Trophoblast cell (in vitro differentiated cells and primary cell): ENCODE data around the gene SPATA19. TPM values are rescaled to one million over a fixed set of nuclear protein-coding genes. Genes with fewer than 3 reads are reported as not detected.

Source experiments
- DNase-seq, 2 donors: peaks; one replicate each; pipeline ENCODE4 v3.0.0-alpha.2; 2016
- H2AFZ ChIP-seq: 2 replicates; pipeline ENCODE4 v1.6.1; 2013; ENCODE audit warnings: low read length, moderate library complexity, mild to moderate bottlenecking; ENCODE audit not compliant: insufficient read depth, poor library complexity
- H2AK5ac ChIP-seq: 2 replicates; pipeline ENCODE4 v1.6.1; 2013; ENCODE audit warnings: mild to moderate bottlenecking, low read length
- H2BK120ac ChIP-seq: 2 replicates; pipeline ENCODE4 v1.6.1; 2013; ENCODE audit warnings: low read length, mild to moderate bottlenecking, moderate library complexity; ENCODE audit not compliant: insufficient read depth, poor library complexity
- H2BK12ac ChIP-seq: 2 replicates; pipeline ENCODE4 v1.6.1; 2013; ENCODE audit warnings: mild to moderate bottlenecking, low read length, moderate library complexity
- H2BK5ac ChIP-seq: 2 replicates; pipeline ENCODE4 v1.6.1; 2013; ENCODE audit warnings: low read length, low read depth, moderate library complexity, mild to moderate bottlenecking; ENCODE audit not compliant: poor library complexity
- H3K14ac ChIP-seq: 2 replicates; pipeline ENCODE4 v1.6.1; 2013; ENCODE audit warnings: mild to moderate bottlenecking, low read length
- H3K18ac ChIP-seq: 2 replicates; pipeline ENCODE4 v1.6.1; 2013; ENCODE audit warnings: mild to moderate bottlenecking, low read length
- H3K23ac ChIP-seq: 2 replicates; pipeline ENCODE4 v1.6.1; 2013; ENCODE audit warnings: low read length
- H3K27ac ChIP-seq: 2 replicates; pipeline ENCODE4 v1.5.1; 2013; ENCODE audit warnings: low read depth, mild to moderate bottlenecking, inconsistent platforms, low read length, moderate library complexity
- H3K27me3 ChIP-seq: 2 replicates; pipeline ENCODE4 v1.6.1; 2013; ENCODE audit warnings: inconsistent platforms, mild to moderate bottlenecking, low read length, moderate library complexity; ENCODE audit not compliant: insufficient read depth
- H3K36me3 ChIP-seq, 2 experiments: 1 replicate in 1 of 2; 2 replicates in 1 of 2; pipeline ENCODE4 v1.6.1; 2013; ENCODE audit warnings: low read length in 2 of 2, mild to moderate bottlenecking in 2 of 2, moderate library complexity in 1 of 2; ENCODE audit not compliant: insufficient read depth in 2 of 2, control insufficient read depth in 1 of 2
- H3K4ac ChIP-seq: 2 replicates; pipeline ENCODE4 v1.6.1; 2013; ENCODE audit warnings: low read depth, mild to moderate bottlenecking, low read length, moderate library complexity
- H3K4me1 ChIP-seq, 2 experiments: 1 replicate in 1 of 2; 2 replicates in 1 of 2; pipeline ENCODE4 v1.6.1; 2013; ENCODE audit warnings: low read length in 2 of 2, mild to moderate bottlenecking in 2 of 2, moderate library complexity in 1 of 2; ENCODE audit not compliant: insufficient read depth in 2 of 2, control insufficient read depth in 1 of 2
- H3K4me2 ChIP-seq: 2 replicates; pipeline ENCODE4 v1.6.1; 2013; ENCODE audit warnings: inconsistent platforms, mild to moderate bottlenecking, low read length, moderate library complexity
- H3K4me3 ChIP-seq: 2 replicates; pipeline ENCODE4 v1.5.1; 2013; ENCODE audit warnings: mild to moderate bottlenecking, low read depth, low read length, inconsistent platforms
- H3K79me1 ChIP-seq: one replicate; pipeline ENCODE4 v1.6.1; 2013; ENCODE audit warnings: low read length
- H3K79me2 ChIP-seq: 2 replicates; pipeline ENCODE4 v1.6.1; 2013; ENCODE audit warnings: low read length, mild to moderate bottlenecking; ENCODE audit not compliant: control insufficient read depth, insufficient read depth, poor library complexity
- H3K9ac ChIP-seq: 2 replicates; pipeline ENCODE4 v1.6.1; 2013; ENCODE audit warnings: mild to moderate bottlenecking, low read length
- H3K9me3 ChIP-seq: 2 replicates; pipeline ENCODE4 v1.6.1; 2013; ENCODE audit warnings: low read depth, mild to moderate bottlenecking, control low read depth, inconsistent platforms, low read length; ENCODE audit not compliant: insufficient read depth
- H4K12ac ChIP-seq: 2 replicates; pipeline ENCODE4 v1.6.1; 2013; ENCODE audit warnings: low read depth, mild to moderate bottlenecking, low read length, moderate library complexity
- H4K8ac ChIP-seq: 2 replicates; pipeline ENCODE4 v1.6.1; 2013; ENCODE audit warnings: low read depth, mild to moderate bottlenecking, low read length, moderate library complexity
- H4K91ac ChIP-seq: one replicate; pipeline ENCODE4 v1.6.1; 2013; ENCODE audit warnings: low read depth, mild to moderate bottlenecking, low read length, moderate library complexity
- WGBS: extraction: QIAGEN DNeasy Blood & Tissue Kit; methylation state at CpG from one replicate; pipeline ENCODE4 v1.1.7; 2013; ENCODE audit warnings: missing lambda C conversion rate; ENCODE audit not compliant: insufficient read length, insufficient coverage; ENCODE audit errors: extremely low coverage; 5-methylcytosine and 5-hydroxymethylcytosine counted together
- polyA plus RNA-seq: library from polyadenylated mRNA; stranded (reverse); fragments of 200-250 nt; gene quantifications from 2 replicates; pipeline ENCODE4 v1.2.3, GENCODE V29; 2013

Gene SPATA19, protein sequence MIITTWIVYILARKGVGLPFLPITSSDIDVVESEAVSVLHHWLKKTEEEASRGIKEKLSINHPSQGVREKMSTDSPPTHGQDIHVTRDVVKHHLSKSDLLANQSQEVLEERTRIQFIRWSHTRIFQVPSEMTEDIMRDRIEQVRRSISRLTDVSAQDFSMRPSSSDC
- polyA plus RNA-seq, result not detected in 2 replicates

DNA sequence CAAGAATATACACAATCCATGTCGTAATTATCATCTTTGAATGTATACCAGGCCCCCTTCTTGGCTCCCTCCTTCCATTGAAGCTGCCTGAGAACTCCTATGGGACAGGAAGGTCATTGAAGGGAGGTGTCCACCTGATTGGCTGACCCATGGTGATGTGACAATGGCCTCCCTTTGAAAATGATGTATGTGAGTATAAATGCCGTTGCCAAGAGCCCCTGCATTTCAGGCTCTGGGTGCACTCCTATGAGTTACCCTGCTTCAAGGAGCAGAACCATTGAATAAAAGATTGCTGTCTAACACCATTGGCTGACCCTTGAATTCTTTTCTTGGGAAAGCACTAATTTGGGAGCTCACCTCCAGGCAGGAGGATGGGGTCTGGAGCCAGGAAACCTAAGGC, at the start of gene SPATA19:
Gene SPATA19 (minus strand): TSS at position 101 of the 400 bp plus-strand sequence. CDS start 67 bp downstream, at position 34.
- Histone ChIP-seq H2BK5ac (no peak within 1 kb of the TSS), H3K79me2 (no peaks in the 10 kb centered on the region), H3K18ac (no peak within 1 kb of the TSS), H2BK12ac (no peak within 1 kb of the TSS), H3K36me3 (no peaks in the 10 kb centered on the region), H3K4me3 (no peak within 1 kb of the TSS), H2BK120ac (no peak within 1 kb of the TSS), H4K12ac (no peak within 1 kb of the TSS), H4K8ac (no peak within 1 kb of the TSS), H3K4me1 (peaks cover 5 to 7% of the 10 kb centered on the region in 2 experiments), H2AFZ (no peak within 1 kb of the TSS), H3K9me3 (peaks cover 2% of the 10 kb centered on the region), H3K23ac (no peak within 1 kb of the TSS), H3K4ac (no peak within 1 kb of the TSS), H4K91ac (no peak within 1 kb of the TSS), H2AK5ac (no peak within 1 kb of the TSS), H3K4me2 (no peak within 1 kb of the TSS), H3K27ac (no peak within 1 kb of the TSS), H3K14ac (no peak within 1 kb of the TSS), H3K9ac (no peak within 1 kb of the TSS), H3K27me3 (no peaks in the 10 kb centered on the region), H3K79me1 (no peaks in the 10 kb centered on the region)
- no peak for DNase-seq
- no CpG with 5 or more reads among the region's 2 CpGs for WGBS

DNA sequence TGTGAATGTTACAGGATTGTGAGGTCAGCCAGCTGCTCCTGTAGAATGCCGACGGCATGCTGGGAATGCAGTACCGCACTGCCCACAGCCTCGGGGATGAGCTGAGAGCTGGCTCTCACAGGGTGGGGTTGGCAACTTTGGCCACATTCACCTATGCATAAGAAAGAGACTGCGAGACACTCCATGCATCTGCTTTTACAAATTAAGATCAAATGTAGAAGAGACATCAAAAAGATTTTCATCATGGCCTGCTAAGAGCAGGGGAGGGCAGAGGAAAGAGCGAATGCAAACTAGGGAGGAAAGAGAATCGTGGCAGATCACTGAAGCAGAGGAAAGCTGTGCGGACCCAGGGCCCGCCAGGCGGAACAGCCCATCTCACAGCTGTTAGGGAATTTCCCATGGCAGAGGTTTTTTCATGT, 49.8 kb upstream of the SPATA19 start:
- no peak overlapping the region for H3K18ac ChIP-seq
- H3K14ac ChIP-seq, result no peak overlapping the region
- H3K27ac ChIP-seq, result no peak overlapping the region
- no peak overlapping the region for H3K9ac ChIP-seq
- no peaks in the 10 kb centered on the region for H3K9me3 ChIP-seq
- no peak overlapping the region for H4K12ac ChIP-seq
- H3K4ac ChIP-seq, result no peak overlapping the region
- no peak overlapping the region for H4K8ac ChIP-seq
- H2BK12ac ChIP-seq, result peak overlapping the region; percentile 34
- H4K91ac ChIP-seq, result no peak overlapping the region
- no peaks in the 10 kb centered on the region for H3K79me2 ChIP-seq
- H2AK5ac ChIP-seq, result no peak overlapping the region
- no peak overlapping the region for H2BK120ac ChIP-seq
- H3K4me2 ChIP-seq, result peak overlapping the region; percentile 30
- no peak overlapping the region for H3K4me3 ChIP-seq
- DNase-seq, result peak; percentile 51 to 75
- H3K4me1 ChIP-seq, result peaks cover 0 to 13% of the 10 kb centered on the region in 2 experiments
- H3K27me3 ChIP-seq, result no peaks in the 10 kb centered on the region
- H3K79me1 ChIP-seq, result peaks cover 3% of the 10 kb centered on the region
- H2AFZ ChIP-seq, result no peak overlapping the region
- no peaks in the 10 kb centered on the region for H3K36me3 ChIP-seq
- no peak overlapping the region for H3K23ac ChIP-seq
- WGBS, result no CpG with 5 or more reads among the region's 10 CpGs
- H2BK5ac ChIP-seq, result no peak overlapping the region

DNA sequence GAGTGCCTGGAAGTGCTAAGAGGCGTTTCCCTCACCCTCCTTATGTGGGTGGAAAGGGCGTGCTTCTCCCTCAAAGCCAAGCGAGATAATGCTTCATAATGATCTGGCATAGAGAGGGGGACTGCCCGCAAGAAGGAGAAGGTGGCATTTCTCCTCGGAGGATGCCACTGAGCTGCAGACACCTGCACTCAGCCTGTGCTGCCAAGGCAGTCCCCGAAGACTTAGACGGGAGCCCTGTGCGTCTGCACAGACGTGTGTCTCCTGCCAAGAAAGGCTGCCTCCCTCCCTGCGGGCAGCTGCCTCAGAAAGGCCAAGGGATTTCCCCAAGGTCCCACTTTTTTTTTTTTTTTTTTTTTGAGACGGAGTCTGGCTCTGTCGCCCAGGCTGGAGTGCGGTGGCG, 48.1 kb upstream of the SPATA19 start:
- WGBS, result no CpG with 5 or more reads among the region's 14 CpGs
- H3K14ac ChIP-seq, result no peak overlapping the region
- H3K27ac ChIP-seq, result no peak overlapping the region
- H2BK12ac ChIP-seq, result no peak overlapping the region
- H3K18ac ChIP-seq, result no peak overlapping the region
- no peak overlapping the region for H3K4me3 ChIP-seq
- peaks cover 0 to 13% of the 10 kb centered on the region in 2 experiments for H3K4me1 ChIP-seq
- H3K27me3 ChIP-seq, result no peaks in the 10 kb centered on the region
- no peak overlapping the region for H3K23ac ChIP-seq
- H4K12ac ChIP-seq, result no peak overlapping the region
- no peaks in the 10 kb centered on the region for H3K9me3 ChIP-seq
- no peak overlapping the region for H2AK5ac ChIP-seq
- DNase-seq, result no peak
- H3K79me1 ChIP-seq, result peaks cover 3% of the 10 kb centered on the region
- H3K36me3 ChIP-seq, result no peaks in the 10 kb centered on the region
- no peaks in the 10 kb centered on the region for H3K79me2 ChIP-seq
- H4K8ac ChIP-seq, result no peak overlapping the region
- no peak overlapping the region for H2BK5ac ChIP-seq
- H3K9ac ChIP-seq, result no peak overlapping the region
- H2AFZ ChIP-seq, result no peak overlapping the region
- no peak overlapping the region for H2BK120ac ChIP-seq
- no peak overlapping the region for H3K4me2 ChIP-seq
- H4K91ac ChIP-seq, result no peak overlapping the region
- no peak overlapping the region for H3K4ac ChIP-seq

DNA sequence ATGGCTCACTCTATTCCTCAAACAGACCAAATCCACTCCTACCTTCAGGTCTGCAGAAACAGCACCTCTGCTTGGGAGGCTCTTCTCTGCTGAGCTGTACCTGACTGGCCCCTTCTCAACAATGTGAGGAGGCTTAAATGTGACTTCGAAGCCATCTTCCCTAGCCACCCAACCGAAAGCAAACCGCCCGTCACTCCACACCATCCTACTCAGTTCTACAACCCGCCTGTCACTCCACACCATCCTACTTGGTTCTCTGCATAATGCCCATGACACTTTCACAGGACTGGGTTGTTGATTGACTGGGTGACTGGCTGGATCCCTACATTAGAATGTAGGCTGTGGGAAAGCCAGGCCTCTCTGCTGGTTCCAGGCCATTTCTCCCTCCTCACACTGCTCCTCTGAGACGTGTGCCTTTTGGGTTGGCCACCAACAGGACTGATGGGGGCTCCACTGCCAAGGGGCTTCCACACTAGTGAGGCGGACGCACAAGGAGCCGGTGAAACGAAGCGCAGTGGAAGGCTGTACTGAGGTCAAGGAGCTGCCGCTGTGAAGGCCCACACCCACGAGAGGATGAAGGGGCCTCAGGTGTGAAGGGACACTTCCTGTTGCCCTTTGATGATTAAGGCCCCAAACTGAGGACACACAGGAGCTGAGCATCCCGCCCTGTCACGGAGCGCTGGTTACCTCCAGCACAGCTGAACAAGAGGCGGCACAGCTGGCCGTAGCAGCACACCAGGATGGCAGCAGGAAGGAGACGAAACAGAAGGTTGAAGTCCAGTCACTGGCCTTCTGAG, 47.5 kb upstream of the SPATA19 start:
- Histone ChIP-seq H2AK5ac (peak overlapping the region; percentile 16), H3K9me3 (no peaks in the 10 kb centered on the region), H4K8ac (no peak overlapping the region), H3K27ac (no peak overlapping the region), H4K91ac (no peak overlapping the region), H3K27me3 (no peaks in the 10 kb centered on the region), H3K4ac (no peak overlapping the region), H3K4me2 (no peak overlapping the region), H3K4me3 (no peak overlapping the region), H3K4me1 (peaks cover 0 to 13% of the 10 kb centered on the region in 2 experiments), H2BK120ac (no peak overlapping the region), H2BK5ac (no peak overlapping the region), H3K18ac (no peak overlapping the region), H3K79me2 (no peaks in the 10 kb centered on the region), H4K12ac (no peak overlapping the region), H2BK12ac (no peak overlapping the region), H3K23ac (no peak overlapping the region), H2AFZ (no peak overlapping the region), H3K79me1 (peaks cover 3% of the 10 kb centered on the region), H3K36me3 (no peaks in the 10 kb centered on the region), H3K9ac (no peak overlapping the region), H3K14ac (no peak overlapping the region)
- WGBS, result no CpG with 5 or more reads among the region's 19 CpGs
- no peak for DNase-seq
